Testis (tissue), 3 donors: ENCODE measurements around the gene MAP4. TPM values are rescaled to one million over a fixed set of nuclear protein-coding genes. Genes with fewer than 3 reads are reported as not detected.

Experiments
- DNase-seq: peaks from one replicate; pipeline ENCODE4 v3.0.0-alpha.2; 2019
- H3K27ac ChIP-seq, 2 donors: fragments of 200-600 bp; sonication (generic); one replicate each; pipeline ENCODE4 v1.5.1; 2019
- H3K27me3 ChIP-seq: fragments of 200-600 bp; sonication (generic); one replicate; pipeline ENCODE4 v1.5.1; 2019
- H3K36me3 ChIP-seq: fragments of 200-600 bp; sonication (generic); one replicate; pipeline ENCODE4 v1.5.1; 2017; ENCODE audit warnings: low read depth; ENCODE audit errors: missing control alignments
- H3K4me1 ChIP-seq: fragments of 200-600 bp; sonication (generic); one replicate; pipeline ENCODE4 v1.5.1; 2019
- H3K4me3 ChIP-seq, 2 donors: fragments of 200-600 bp; sonication (generic); one replicate each; pipeline ENCODE4 v1.5.1; 2017 to 2019
- H3K9me3 ChIP-seq: fragments of 200-600 bp; sonication (generic); one replicate; pipeline ENCODE4 v1.5.1; 2017
- POLR2A ChIP-seq: fragments of 450-650 bp; IDR thresholded peaks from one replicate; pipeline ENCODE4 v1.6.1; 2017; ENCODE audit warnings: antibody characterized with exemption, mild to moderate bottlenecking, moderate library complexity
- WGBS, 2 donors: methylation state at CpG; one replicate each; pipeline ENCODE4 v1.1.5; 2018; 5-methylcytosine and 5-hydroxymethylcytosine counted together
- intact Hi-C: fragments of 100-400 bp; cut with DNase I; formaldehyde crosslinking; loops from one replicate; pipeline ENCODE4 v1.15.1; 2023; ENCODE audit warnings: low total_unique reads
- polyA plus RNA-seq: library from polyadenylated mRNA; stranded (reverse); fragments of 350-450 nt; fragmentation: Illumina TruSeq; extraction: RNeasy Lipid Tissue Mini Kit (QIAGEN cat#74804); gene quantifications from one replicate; pipeline ENCODE4 v1.2.3, GENCODE V29; 2014; ENCODE audit warnings: low read depth, low replicate concordance; ENCODE audit not compliant: insufficient read depth
- total RNA-seq, 2 donors: library from RNA; depleted of rRNA; stranded (reverse); fragments of >200 nt; gene quantifications; one replicate each; pipeline ENCODE4 v1.2.3, GENCODE V29; 2016
- TF ChIP-seq, protein P1 (sequence below), 3 experiments: fragments of 450-650 bp in 2 of 3; fragments of 200-600 bp in 1 of 3; sonication (generic) in 1 of 3; IDR thresholded peaks; one replicate each; pipeline ENCODE4 v1.5.1; 2016 to 2019; ENCODE audit warnings: antibody characterized with exemption in 3 of 3, mild to moderate bottlenecking in 2 of 3, moderate library complexity in 1 of 3

Gene MAP4
- total and polyA plus RNA-seq, 3 donors from 2014 or later = 195 to 241 (median 226) TPM

DNA sequence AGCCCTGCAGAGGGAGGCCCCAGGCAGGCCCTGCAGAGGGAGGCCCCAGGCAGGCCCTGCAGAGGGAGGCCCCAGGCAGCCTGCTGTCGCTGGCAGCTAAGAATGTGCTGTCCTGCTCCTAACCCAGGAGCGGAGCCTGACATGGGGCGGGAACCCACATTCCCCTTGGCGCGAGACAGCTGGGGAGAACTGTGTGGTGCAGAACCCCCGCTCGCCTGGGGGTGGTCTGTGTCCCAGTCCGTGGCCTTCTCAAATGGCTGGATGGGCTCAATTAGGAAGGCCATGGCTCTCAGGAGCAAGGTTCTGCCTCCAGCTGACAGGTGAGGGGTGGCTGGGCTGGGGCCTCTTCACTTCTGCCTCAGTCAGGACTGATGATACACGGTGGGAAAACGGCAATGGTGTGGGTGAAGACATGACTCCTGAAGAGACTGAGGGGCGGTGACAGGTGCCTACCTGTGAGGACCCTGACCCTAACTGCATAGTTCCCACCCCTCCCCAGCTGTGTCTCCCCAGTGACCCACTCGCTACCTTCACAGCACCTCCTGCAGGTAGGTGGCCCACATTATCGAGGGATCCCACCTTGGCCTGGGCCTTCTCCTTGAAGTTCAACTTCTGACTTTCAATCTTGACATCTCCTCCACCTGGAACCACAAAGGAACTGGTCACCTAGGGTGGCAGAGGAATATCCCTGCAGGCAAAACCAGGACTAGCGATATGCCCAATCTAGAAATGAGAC, 161.3 kb downstream of the MAP4 start:
- Histone ChIP-seq H3K4me3 (no peak overlapping the region), H3K36me3 (no peaks in the 10 kb centered on the region), H3K27me3 (no peaks in the 10 kb centered on the region), H3K9me3 (no peaks in the 10 kb centered on the region), H3K27ac (peak overlapping the region; percentile 22 to 59), H3K4me1 (peaks cover 10% of the 10 kb centered on the region)
- TF ChIP-seq POLR2A = no peak
- intact Hi-C loops = loop anchor here (10.0 kb wide), 1 partner anchor 300 kb away; no protein-coding TSS in a partner anchor
- DNase-seq = no peak
- WGBS, 2 donors = 87 to 93% methylated on average over 11 to 14 of the region's 14 CpGs

DNA sequence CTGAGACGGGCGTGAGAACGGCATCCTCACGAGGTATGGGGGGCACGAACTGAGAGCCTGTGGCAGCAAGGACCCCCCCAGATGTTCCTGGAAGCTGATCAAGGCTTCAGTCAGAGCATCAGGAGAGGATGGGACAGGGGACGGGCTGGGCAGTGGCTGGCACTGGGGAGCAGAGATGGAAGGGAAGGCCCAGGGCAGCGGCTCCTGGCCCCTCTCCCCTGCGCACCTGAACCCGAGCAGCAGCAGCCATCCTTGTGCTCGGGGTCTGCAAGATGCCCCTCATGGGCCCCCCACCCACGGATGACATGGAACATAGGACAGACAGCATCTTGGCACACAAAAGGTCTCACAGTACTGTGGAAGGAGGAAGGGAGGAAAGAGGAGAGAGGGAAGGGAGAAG, 161.9 kb downstream of the MAP4 start:
- 62 to 73% methylated on average over 11 of the region's 11 CpGs for WGBS, 2 donors

DNA sequence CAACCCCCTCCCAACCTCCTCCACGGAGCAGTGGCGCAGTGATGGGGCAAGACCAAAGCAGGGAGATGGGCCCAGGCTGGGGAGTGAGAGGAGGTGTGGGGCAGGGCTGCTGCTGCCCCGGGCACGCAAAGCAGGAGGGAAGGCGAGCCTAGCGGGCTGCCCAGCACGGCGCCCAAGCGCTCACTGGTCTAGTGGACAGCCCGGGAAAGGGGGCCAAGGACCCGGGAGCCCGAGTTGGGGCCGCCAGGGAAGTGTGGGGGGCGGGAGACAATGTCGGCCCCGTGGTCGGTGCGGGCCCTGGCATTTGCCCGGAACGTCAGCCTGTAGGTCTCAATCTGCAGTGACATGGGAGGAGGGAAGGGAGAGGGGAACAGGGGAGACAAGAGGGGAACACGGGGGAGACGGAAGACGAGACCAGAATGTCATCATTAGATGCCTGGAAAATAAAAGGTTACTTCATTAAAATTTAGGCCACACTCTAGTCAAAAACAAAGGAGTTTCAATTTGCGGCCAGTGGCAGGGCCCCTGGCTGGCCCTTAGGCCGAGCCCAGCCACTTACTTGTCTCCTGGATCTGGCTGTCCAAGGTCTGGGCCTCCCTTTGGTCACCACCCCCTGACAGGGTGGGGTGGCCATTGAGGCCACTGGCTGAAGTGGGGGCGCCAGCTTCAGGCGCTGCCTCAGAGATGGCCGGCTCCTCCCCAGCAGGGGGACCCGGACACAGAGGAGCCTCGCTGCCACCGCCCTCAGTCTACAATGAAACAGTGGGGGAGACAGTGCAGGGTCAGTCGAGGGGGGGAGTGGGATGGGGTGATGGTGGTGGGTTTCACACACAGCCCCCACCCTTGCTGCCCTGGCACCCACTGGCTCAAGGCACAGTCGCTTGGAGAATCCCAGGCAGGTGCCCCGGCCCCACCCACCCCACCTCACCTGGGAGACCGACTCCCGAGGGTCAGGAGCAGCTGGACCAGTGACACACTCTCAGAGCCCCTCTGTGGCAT, 163.3 kb downstream of the MAP4 start:
- intact Hi-C loops = loop anchor here (10.0 kb wide), 1 partner anchor 302 kb away; no protein-coding TSS in a partner anchor
- Histone ChIP-seq H3K4me1 (peaks cover 10% of the 10 kb centered on the region), H3K27me3 (no peaks in the 10 kb centered on the region), H3K4me3 (no peak overlapping the region), H3K9me3 (no peaks in the 10 kb centered on the region), H3K27ac (peak overlapping the region in 1 of 2 donors; percentile 59), H3K36me3 (no peaks in the 10 kb centered on the region)
- TF ChIP-seq POLR2A = no peak
- TF ChIP-seq, protein P1, sequence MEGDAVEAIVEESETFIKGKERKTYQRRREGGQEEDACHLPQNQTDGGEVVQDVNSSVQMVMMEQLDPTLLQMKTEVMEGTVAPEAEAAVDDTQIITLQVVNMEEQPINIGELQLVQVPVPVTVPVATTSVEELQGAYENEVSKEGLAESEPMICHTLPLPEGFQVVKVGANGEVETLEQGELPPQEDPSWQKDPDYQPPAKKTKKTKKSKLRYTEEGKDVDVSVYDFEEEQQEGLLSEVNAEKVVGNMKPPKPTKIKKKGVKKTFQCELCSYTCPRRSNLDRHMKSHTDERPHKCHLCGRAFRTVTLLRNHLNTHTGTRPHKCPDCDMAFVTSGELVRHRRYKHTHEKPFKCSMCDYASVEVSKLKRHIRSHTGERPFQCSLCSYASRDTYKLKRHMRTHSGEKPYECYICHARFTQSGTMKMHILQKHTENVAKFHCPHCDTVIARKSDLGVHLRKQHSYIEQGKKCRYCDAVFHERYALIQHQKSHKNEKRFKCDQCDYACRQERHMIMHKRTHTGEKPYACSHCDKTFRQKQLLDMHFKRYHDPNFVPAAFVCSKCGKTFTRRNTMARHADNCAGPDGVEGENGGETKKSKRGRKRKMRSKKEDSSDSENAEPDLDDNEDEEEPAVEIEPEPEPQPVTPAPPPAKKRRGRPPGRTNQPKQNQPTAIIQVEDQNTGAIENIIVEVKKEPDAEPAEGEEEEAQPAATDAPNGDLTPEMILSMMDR (IDR thresholded peaks at IDR 0.05) = no peak
- no peak for DNase-seq
- WGBS, 2 donors = 84 to 91% methylated on average over 25 to 31 of the region's 36 CpGs

More for the DNA sequence above, 161.9 kb downstream of the MAP4 start:
- DNase-seq = no peak
- Histone ChIP-seq H3K4me3 (no peak overlapping the region), H3K9me3 (no peaks in the 10 kb centered on the region), H3K4me1 (peaks cover 10% of the 10 kb centered on the region), H3K27me3 (no peaks in the 10 kb centered on the region), H3K27ac (peak overlapping the region; percentile 1 to 59), H3K36me3 (no peaks in the 10 kb centered on the region)
- intact Hi-C loops = loop anchor here (10.0 kb wide), 1 partner anchor 301 kb away; no protein-coding TSS in a partner anchor
- no peak for TF ChIP-seq POLR2A

GRCh38 chr3:47851888-47852603, 164.2 kb downstream of the MAP4 start:
- peak overlapping the region in 1 of 2 donors; percentile 59 for H3K27ac ChIP-seq
- intact Hi-C loops = loop anchor here (10.0 kb wide), 1 partner anchor 303 kb away; no protein-coding TSS in a partner anchor
- DNase-seq = no peak
- H3K27me3 ChIP-seq = no peaks in the 10 kb centered on the region
- TF ChIP-seq POLR2A = no peak
- TF ChIP-seq, protein P1 (IDR thresholded peaks at IDR 0.05) = no peak
- no peaks in the 10 kb centered on the region for H3K9me3 ChIP-seq
- peaks cover 10% of the 10 kb centered on the region for H3K4me1 ChIP-seq
- no peaks in the 10 kb centered on the region for H3K36me3 ChIP-seq
- no peak overlapping the region for H3K4me3 ChIP-seq
- WGBS, 2 donors = 92 to 94% methylated on average over 12 of the region's 12 CpGs

GRCh38 chr3:47850564-47851410, 165.4 kb downstream of the MAP4 start:
- Histone ChIP-seq H3K36me3 (no peaks in the 10 kb centered on the region), H3K27me3 (no peaks in the 10 kb centered on the region), H3K9me3 (no peaks in the 10 kb centered on the region), H3K27ac (no peak overlapping the region), H3K4me3 (no peak overlapping the region), H3K4me1 (peaks cover 10% of the 10 kb centered on the region)
- DNase-seq = no peak
- 78 to 82% methylated on average over 11 to 14 of the region's 14 CpGs for WGBS, 2 donors
- intact Hi-C loops = loop anchor here (10.0 kb wide), 1 partner anchor 304 kb away; no protein-coding TSS in a partner anchor
- TF ChIP-seq, protein P1 (IDR thresholded peaks at IDR 0.05) = no peak
- no peak for TF ChIP-seq POLR2A
